Measurements from ENCODE around the gene PLCB4.

The PLCB4 gene

GRCh38 chr20:9185511-9185910 is 116.6 kb downstream of the PLCB4 start:
- DNase-seq, result no peak

DNA sequence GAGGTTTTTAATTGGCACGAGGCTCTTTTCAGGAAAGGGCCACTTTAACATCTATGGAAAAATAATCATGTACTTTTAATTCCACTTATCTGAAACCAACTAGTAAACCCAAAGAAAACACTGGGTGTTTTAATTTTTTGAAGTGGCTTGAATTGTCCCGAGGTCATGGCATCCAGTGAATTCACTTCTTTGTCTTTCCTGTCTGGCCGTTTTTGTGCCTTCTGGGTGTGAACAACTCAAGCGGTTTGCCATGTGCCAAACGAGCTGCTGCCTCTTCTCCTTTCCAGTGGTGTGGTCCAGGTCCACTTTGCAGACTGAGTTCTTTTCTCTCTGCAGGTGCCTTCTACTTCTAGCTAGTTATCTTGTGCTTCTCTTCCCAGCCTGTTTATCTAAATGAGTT is 117.5 kb downstream of the PLCB4 start:
- DNase-seq, result no peak

DNA sequence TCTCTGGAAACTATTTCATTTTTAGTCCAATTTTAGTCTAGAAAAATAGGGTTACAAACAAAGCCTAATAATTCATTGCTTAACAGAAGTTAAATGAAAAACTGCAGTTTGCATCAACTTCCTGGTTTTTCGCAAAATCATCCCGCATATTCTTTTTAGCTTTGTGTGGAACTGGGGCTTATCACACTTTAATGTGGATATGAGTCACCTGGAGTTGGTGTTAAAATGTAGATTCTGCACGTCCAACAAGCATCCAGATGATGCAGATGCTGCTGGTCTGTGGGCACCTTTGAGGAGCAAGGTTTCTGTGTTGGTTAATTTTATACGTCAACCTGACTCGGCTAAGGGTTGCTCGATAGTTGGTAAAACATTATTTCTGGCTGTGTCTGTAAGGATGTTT is 126.1 kb downstream of the PLCB4 start:
- no peak for DNase-seq

GRCh38 chr20:9196110-9196509 is 127.2 kb downstream of the PLCB4 start:
- no peak for DNase-seq

- no peak for DNase-seq
Measured at GRCh38 chr20:9198460-9198859, 129.6 kb downstream of the PLCB4 start.

- DNase-seq, result no peak
Measured at GRCh38 chr20:9200196-9200595, 131.3 kb downstream of the PLCB4 start.

DNA sequence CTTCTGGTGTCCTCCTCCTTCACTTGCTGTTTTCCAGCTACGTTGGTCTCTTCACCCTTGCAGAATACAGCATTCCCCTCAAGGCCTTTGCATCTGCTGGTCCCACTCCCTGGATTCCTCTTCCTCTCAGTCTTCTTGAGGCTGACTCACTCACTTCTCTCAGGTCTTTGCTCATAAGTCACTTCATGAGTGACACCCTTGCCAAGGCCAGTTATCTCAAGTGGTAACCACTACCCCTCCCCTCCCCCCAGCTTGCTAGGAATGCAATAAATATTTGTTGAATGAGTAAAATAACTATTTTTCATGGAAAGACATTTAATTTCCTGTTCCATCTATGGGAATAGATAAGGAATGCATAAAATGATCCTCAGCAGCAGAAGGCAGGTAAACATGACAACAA is 131.7 kb downstream of the PLCB4 start:
- DNase-seq, result no peak

- DNase-seq, result no peak
Measured at GRCh38 chr20:9202420-9203080, 133.7 kb downstream of the PLCB4 start.

DNA sequence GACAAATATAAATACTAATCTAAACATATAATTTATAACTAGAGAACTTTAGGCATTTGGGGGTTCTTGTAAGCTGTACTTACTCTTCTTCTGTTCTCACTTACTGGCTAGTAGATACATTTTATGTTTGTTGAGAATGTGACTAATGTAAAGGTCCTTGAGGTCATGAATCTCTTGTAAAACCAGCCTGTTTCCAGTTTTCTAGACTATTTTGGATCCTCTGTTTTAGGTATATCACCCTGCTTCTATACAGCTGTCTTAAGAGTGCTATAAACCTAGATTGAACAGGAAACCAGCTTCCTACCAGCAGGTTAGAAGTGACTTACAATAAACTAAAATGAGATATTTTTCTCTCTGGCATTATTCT is 134.2 kb downstream of the PLCB4 start:
- no peak for DNase-seq

- DNase-seq, result no peak
Measured at GRCh38 chr20:9204979-9205378, 136.1 kb downstream of the PLCB4 start.

DNA sequence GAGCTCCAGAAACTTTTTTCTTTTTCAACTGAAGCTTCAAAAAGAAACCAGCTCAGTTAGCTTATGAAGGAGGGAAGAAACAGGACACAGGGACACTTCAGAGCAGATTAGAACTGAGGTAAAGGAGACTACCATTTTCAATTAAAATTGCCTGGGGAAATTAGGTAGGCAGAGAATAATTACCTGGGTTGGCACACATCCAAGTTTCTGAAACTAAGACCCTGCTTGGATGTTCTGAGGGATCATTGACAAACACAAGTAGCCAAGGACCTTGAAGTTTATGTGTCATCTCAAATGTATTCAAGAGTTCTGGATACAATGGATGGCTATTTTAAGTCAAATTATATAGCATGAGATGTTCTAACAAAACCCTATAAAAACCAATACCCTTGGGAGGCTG is 137.6 kb downstream of the PLCB4 start:
- no peak for DNase-seq

GRCh38 chr20:9207253-9207652 is 138.4 kb downstream of the PLCB4 start:
- no peak for DNase-seq

DNA sequence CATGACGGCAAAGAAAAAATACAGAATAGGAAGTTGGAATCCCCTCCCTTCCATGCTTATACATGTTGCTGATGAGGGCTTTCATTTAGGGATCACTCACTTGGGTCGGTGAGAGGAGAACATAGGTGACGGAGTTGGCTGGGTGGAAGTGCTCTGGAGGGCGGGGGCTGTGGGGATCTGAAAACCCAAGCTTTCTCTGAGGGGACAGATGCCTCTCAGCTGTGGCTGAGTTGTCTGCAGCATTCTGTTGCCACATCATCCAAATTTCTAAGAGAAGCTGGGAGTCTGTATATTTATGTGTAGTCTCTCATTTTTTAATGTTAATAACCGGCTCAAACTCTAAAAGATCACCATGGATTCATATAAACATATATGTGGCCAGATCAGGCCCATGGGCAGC is 141.5 kb downstream of the PLCB4 start:
- no peak for DNase-seq

- DNase-seq, result no peak
Measured at GRCh38 chr20:9211016-9211760, 142.3 kb downstream of the PLCB4 start.

GRCh38 chr20:9212735-9213134 is 143.8 kb downstream of the PLCB4 start:
- DNase-seq, result no peak

- DNase-seq, result no peak
Measured at GRCh38 chr20:9214685-9215084, 145.8 kb downstream of the PLCB4 start.

GRCh38 chr20:9215539-9215938 is 146.7 kb downstream of the PLCB4 start:
- no peak for DNase-seq

DNA sequence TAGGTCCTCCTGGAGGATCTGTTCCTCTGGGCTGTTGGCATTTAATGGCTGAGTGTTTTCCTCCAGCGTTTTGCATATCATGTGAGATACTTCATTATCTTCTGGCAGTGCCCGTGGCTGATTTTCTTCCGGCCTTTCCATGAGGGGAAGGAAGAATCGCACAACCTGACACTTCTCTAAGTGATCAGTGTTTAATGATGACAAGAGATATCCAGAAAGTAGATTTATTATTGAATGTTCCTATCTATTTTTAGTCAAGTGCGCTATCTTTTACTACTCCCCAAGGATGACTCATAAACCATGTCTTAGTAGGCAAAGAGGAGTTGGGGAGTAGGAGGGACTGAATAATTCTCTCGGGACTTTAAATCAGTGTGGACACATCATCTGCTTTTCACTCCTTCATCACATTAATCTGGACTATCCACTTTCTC is 149.7 kb downstream of the PLCB4 start:
- no peak for DNase-seq

DNA sequence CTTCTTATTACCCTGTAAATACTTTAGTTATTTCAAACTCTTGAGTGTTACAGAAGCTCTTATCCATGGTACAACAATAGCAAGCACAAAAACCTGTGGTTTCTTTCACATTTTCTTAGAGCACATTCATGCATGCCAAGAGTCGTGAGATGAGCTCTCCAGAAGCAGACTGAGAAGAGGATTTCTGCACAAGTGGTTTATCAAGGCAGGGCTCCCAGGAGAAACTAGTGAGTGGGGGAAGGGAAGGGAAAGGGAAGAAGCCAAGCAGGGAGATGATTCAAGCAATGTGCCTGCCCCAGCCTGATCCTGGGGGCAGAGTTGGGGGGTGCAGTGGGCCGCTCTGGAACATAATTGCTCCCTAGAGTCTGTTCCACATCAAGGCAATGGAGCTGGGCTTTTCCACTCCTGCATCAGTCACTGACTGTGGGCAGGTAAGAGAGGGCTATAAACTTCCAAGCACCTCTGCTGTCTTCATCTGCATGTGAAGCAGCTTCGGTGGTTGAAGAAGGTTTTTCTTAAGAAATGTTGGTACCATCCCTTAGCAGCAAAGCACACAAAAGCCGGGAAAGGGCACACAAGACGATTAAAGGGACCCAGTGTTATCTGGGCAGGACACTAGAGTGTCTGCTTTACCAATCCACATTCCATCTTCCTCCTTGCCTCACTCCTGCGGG is 152.1 kb downstream of the PLCB4 start:
- no peak for DNase-seq

DNA sequence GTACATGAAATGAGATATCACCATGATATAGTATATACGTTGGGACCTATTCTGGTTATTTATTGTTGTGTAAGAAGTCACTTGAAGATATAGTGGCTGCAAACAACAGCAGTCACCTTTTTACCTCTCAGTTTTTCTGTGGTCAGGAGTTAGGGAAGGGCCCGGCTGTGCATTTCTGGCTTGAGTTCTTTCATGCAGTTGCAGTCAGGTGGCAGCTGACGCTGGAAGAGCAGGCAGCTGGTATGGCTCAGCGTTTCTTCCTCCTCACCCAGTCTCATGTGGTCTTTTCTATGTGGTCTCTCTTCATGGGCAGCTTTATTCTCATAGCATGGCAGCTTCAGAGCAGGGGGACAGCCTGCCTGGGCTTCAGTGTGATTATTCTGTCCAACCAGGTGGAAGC is 154.4 kb downstream of the PLCB4 start:
- DNase-seq, result no peak

DNA sequence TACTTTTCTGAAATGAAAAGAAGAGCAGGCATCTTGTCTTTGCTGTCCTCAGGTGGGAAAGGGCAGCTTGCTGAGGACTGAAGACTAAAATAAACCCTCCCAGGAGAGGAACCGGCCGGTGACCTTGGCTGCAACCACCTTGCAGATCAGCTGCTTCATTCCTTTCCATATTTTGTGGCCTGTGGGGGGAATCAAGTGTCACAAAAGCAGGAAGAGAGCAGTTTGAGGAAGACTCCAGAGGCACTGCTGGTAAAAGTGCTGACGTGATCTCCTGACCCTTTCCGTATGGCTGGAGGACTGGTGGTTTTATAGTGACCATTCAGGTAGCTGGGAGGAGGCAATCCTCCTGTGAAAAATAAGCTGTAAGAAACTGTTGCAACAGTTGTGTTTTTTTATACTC is 157.0 kb downstream of the PLCB4 start:
- DNase-seq, result no peak

GRCh38 chr20:9227896-9228615 is 159.2 kb downstream of the PLCB4 start:
- no peak for DNase-seq

GRCh38 chr20:9228774-9229450 is 160.0 kb downstream of the PLCB4 start:
- DNase-seq, result no peak

All from stimulated activated CD4-positive, alpha-beta T cell treated with anti-CD3 and anti-CD28 coated beads, Interleukin-2, amount 100 ng/mL, for 24 hours (primary cell).